HG02798 (cell line): ENCODE data around the gene IGSF8.
"Not testable (repeated sequence)": the region's sequence is repeated elsewhere in the genome, so short reads cannot be mapped to it uniquely, and the experiment has no call there.

Experiments
- ATAC-seq: cut with Tn5 transposase; IDR thresholded peaks from one replicate; pipeline ENCODE4 v1.9.1; 2021; ENCODE audit warnings: mild to moderate bottlenecking; ENCODE audit not compliant: unreplicated experiment, poor library complexity

IGSF8 gene

DNA sequence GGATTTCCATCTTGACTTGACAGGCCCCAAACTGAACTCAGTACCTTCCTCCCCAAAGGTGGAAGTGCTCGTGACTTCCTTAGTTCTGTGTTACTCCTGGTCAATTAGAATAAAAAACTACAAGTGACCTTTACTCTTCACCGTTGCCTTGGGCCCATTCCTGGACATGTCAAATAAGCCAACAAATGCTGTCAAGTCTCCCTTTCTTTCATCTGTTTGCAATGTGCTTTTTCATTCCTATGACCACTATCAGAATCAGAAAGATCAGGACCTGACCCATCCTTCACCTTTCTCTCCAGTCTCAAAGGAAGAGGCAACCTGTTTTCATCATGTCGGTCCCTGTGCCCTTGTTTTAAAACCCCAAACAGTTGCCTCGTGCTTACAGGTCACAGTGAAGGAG lies 23.6 kb downstream of the IGSF8 start:
- no peak for ATAC-seq

DNA sequence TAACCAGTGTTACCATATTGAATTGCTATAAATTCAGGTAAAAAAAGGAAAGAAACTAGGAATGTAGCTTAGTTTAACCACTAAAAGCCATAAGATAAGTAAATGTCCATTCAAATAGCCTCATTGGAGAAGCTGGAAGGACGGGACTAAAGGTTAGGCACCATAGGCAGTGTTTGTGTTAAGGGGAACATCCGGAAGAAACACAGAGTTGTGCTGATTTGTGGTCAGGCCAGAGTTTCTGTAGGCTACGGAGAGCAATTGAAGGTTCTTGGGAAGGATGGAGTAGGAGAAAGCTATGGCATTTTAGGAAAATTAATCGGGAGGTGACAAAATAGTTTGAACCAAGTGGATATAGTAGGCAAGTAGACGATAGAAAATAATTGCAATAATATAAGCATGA lies 27.1 kb downstream of the IGSF8 start:
- ATAC-seq, result no peak

DNA sequence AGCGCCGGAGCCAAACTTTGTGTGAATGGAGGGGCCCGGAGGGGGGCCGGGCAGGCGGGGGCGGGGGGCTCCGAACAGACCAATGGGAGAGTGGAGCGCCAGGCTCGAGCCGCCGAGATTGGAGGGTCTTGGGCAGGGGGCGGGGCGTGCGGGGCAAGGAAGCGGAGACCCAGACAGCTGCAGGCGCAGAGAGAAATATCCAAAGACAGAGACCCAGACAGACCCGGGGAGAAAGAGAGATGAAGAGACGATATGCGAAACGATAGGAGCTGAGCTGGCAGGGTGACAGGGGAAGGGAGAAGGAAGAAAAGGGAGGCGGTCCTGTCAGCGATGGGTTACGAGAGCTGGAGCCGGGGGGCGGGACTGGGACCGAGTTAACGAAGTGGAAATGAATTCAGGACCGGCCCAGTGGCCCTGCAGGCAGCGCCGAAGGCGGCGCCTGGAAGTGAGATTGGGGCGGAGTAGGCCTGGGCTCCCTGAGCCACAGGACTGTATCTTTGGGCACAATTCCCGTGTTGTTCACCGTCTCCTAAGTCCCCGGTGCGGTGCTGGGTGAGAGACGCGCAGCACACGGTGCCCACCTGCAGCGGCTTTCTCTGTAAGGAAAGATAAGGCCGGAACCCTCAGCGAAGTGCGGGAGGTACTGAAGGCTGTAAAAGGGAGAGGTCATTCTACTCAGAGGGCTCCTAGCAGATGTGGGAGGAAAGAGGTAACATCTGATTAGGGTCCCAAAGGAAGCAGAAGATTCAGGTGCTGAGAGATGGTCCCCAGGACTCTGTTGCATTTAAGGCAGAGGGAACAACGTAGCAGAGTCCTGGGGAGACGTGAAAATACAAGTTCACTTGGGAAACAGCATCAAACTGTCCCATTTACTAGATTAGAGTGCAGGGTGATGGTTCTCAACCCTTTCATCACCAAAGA lies 27.9 kb downstream of the IGSF8 start:
- peak; percentile 51 for ATAC-seq

DNA sequence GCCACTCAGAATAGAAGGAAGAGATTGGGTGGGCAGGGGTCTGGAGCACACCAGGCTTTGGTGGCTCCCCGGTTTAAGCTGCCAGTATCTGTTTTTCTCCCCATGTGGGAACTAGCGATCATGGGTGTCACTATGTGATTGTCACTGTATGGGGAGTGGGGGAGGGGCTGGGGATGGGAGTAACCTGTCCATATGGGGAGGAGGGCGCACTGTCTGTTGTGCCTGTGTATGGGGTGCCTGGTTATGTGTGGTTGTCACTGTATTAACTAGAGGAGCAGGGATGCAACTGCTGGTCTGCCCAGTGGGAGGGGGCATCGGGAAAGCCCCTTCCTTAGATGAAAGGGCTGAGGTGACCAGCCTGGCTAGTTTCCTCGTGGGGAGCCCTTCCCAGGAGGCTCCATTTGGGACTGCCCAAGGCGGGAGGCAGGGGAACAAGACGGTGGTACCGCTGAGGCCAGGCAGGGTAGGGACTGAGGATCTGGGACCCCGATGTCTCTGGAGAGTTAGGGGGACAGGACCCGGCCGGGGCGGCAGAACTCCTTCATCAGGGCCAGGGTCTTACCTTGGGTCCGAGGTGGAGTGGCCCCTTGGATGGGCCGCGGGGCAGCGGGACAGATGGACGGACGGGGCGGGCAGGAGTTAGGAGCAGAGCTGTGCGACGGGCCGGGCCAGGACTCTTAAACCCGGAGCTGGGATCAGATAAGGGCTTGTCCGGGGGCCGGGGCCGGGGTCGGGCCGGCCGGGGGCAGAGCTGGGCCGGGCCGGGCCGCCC lies 28.8 kb downstream of the IGSF8 start, which contains the start of gene KCNJ10:
KCNJ10 (minus strand) TSS at position 701 of the 772 bp plus-strand sequence. CDS start 27,628 bp downstream, outside the sequence.
- peak; percentile 5 for ATAC-seq

DNA sequence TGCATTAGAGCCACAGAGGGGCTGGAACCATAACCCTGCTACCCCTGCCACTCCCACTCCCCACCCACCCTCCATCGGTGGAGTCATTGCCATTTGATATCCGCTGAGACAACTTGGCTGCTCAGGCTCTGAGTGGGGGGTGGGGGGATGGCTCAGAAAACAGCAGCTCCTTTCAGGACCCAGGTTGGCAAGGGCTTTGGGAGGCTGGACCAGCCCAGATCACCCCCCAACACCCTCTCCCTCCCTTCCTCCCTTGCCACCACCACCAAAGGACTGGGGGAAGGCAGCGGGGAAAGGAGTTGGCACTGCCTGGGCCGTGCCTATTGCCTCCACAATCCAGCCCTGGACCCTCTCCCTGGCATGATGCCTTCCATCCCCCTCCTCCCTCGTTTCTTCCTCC lies 30.2 kb downstream of the IGSF8 start:
- ATAC-seq, result no peak

DNA sequence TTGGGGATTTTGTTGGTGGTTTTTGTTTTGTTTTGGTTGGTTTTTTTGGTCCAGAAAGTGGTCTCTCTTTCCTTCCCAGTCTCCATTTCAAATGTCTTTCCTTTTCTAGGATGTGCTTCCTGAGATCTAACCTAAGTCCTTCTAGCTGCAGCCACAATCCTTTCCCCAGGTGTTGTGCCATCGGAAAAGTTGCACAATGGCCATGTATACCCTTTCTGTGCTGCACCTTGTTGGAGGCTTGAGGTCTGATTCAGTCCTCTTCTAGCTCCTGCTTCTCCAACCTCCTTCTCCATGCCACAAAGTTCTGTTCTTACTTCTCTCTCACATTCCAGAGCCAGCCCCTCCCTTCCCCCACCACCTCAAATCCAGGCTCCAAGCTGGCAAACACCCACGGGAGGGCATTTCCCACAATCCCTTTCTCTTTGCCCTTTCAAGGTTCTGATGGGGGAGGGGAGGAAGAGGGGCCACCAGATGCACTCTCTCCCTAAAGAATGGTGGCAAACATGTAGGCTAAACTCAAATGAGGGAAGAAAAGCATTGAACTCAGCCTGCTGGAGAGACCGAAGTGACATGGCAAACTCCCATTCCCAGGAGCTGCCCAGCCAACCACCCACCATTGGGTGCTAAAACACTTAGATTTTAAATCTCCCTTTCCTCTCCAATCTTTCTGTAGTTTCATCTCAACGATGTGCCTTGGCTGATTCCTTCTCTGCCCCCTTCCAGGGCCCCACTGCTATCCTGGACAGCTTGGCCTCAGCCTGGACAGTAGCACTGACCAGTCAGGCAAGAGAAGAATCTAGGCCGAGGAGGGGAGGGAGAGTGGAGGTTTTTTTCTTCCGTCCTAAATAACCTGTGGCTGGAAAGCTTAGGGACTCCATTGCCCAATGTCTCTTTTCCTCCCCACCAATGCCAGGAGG lies 31.3 kb downstream of the IGSF8 start:
- no peak for ATAC-seq

DNA sequence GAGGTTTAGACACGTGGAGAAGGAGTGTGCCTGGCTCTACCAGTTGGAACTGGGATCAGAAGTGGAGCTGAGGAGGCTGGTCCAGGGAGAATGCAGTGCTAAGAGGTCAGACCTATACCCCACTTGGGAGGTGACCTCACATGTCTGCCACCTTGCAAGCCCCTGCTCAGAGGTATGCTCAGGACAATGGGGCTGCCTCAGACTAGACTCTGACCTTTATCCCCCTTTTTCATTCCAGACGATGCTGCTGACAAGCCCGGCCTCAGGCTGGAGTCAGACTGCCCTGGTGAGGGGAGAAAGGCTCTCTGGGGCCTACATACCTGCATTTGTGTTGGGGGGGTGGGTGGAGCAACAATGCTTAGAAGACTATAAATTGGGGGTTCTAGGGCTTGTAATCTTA lies 33.7 kb downstream of the IGSF8 start:
- ATAC-seq, result no peak

DNA sequence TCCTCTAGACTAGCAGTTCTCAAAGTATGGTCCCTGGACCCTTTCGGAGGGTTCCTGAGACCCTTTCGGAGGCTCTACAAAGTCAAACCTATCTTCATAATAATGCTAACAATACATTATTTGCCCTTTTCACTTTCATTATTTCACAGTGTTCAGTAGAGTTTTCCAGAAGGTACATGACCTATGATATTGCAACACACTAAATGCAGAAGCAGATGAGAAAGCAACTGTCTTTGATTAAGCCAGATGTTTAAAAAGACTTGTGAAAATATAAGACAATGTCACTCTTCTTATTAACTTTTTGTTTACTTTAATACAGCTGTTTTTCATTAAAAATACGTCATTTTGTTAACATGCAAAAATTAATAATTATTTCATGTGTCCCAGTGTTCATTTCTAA lies 34.3 kb downstream of the IGSF8 start:
- ATAC-seq, result no peak

DNA sequence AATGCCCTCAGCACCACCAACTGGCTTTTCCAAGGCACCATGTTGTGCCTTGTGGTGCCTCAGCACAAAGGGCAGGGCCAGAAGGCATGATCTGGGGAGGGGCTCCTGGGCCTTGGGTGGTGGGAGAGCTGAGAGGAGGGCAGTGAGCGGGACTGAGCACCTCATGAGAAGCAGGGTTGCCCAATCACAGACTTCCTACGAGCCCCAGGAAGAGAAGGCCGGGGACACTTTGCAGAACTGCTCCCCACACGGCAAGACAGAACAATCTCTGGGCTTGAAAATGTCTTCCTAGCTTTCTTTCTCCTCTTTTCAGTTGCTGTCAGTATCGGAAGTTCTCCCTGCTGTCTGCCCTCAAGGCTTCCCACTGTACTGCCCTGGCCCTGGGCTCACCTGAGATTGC lies 35.2 kb downstream of the IGSF8 start:
- ATAC-seq, result no peak

DNA sequence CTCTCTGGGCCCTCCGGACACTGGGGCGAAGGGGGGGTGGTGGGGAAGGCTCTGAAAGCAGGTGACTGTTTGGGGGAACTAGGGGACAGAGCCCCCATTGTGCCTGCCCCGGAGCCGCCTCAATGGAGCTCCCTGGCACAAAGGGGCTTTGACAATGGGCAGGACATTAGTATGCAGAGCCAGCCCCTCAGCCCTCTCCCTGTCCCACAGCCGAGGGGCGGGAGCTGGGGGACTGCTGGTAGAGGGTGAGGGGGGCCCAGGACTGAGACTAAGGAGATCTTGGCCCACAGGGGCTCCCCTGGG lies 36.2 kb downstream of the IGSF8 start:
- ATAC-seq, result no peak

DNA sequence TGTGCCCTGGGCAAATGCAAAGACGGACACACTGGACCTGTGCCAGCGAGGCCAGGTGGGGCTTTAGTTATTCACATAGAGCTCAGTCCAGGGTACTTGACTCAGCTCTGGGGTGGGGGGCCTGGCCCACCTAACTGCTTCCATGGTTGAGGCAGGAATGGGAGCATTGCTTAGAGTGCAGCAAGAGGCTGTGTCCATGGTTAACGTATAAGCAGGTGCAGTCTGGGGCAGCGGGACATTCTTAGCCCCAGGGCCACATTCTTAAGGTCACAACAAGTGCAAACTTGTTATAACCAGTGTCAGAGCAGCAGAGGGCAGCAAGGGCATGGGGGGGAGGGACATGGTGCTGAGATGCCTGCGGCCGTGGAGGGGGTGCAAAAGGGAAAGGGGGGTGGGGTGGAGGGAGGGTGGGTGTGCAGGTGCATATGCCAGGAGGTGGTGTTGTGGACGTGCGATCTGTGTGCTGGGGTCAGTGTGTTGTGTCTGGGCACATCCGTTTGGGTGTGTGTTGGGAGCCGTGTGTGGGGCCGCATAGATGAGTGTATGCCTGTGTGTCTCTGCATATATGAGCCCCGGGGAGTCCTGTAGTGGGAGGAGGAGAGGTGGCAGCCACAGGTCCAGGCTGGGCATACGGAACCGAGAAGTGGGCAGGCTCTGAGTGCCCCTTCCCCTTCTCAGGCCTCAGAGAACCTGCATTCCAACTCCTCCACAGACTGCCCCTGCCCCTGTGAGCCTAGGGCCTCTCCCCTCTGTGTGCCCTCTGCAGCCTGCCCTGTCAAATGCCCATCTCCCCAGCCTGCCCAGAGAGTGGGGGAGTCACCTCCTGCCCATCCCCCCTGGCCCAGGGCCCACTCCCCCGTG lies 36.8 kb downstream of the IGSF8 start:
- no peak for ATAC-seq

DNA sequence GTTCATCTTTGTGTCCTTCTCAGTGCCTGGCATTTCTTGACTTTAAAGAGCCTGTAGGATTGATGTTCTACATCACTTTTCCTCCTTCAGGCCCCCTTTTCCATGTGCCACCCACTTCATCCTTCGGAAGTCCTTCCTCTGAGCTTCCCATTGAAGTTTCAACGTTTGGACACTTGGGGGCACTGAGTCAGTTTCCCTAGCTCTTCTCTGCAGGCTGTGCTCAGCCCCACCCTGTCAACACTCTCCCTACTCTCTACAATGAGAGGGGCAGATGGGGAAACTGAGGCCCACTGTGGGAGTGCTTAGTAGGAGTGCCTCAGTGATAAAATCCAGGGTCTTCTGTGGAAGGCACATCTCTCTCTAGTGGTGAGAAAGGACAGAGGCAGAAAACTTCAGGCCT lies 40.3 kb downstream of the IGSF8 start:
- ATAC-seq, result no peak

DNA sequence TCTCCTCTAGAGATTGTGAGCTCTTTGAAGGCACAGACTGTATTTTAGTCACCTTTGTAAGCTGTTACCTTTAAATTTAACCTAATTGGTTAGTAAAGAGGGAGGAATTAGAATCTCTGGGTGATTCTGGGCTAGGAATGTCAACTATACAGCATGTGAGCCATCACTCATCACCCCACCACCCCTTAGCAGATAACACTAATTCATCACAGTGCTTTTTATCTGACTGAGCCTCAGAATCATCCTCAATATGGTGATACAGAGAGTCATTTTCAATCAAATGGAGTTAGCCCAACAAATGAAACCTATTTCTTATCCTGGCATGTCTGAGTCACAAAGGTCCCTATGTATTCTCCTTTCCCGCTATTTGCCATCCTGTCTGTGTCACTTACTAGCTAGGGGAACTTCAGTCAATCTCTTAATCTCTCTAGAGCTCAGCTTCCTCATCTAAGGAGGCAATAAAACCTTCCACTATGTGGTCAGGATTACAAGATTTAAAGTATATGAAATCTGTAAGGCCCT lies 41.7 kb downstream of the IGSF8 start:
- ATAC-seq, result no peak

DNA sequence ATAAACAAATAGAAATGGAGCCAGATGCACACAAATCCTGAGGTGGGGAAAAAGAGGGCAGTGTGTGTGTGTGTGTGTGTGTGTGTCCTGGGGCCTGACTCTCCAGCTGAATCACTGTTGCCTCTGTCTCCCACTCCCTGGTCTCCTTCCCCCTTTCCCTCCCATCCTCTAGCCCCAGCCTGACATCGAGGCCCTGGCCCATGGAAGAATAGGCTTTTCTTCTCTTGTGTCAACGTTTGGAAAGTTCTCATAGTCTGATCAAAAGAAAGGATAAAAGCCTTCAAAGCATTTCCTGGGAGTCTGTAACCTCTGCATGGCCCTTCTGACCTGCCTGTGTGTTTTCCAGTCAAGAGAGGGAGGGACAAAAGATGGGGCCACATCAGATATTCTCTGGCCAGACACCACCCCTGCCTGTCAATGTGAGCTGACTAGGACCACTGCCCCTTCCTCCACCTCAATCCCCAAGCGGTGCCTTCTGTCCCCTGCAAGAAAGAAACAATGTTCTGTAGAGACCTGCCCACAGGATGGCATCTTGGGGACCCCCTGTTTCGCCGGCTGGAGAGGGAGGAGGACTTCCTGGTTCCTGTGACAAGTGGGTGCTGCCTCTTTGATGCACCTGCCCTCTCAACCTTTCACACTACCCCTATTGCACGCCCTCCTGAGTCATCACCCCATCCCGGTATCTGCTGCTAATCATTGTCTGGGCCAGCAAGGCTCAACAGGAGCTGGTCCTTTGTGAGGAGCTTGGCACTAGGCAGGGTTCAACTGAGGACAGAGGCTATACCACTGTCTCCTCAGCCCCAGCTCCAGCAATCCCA lies 44.7 kb downstream of the IGSF8 start:
- ATAC-seq, result no peak

DNA sequence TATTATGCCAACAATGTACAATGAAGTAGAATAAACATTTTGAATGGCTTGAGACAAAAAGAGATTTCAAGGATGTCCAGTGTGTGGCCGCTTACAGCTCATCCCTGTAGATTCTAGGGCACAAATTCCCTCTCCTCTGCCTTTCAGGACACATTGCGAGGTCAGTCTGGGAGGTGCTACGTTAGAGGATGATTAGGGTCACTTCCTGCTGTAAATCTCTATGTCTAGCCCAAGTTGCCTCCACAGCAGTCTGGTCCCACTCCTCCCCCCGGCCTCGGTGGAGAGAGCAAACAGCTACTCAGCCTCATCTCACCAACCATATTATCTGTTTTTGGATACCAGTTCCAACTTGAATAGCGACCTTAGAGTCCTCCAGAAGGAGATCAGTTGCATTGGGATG lies 45.5 kb downstream of the IGSF8 start:
- no peak for ATAC-seq

DNA sequence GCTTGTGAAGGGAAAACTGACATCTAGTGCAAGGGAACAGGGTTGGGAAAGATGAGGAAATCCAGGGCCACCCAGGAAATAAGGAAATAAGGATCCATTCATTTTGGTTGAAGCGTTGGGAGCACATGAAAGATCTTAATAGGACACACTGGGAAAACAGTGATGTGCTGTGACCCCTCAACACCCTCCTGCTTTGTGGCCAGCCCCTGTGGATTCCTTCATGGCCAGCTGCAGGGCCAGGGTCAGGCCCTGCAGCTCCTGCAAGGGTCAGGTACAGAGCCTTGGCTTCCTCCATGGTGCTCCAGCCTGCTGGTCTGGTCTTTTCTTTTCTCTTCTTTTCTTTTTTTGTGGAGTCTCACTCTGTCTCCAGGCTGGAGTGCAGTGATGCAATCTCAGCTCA lies 47.8 kb downstream of the IGSF8 start:
- no peak for ATAC-seq

DNA sequence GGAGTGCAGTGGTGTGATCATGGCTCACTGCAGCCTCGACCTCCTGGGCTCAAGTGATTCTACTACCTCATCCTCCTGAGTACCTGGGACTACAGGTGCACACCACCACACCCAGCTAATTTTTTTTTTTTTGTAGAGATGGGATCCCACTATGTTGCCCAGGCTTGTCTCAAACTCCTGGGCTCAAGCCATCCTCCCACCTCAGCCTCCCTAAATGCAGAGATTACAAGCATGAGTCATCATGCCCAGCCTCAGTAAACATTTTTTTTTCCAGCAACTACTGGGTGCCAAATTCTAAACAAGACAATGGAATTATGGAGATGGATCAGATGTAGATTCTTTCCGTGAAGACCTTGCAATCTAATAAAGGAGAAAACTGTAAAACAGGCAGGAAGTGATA lies 48.2 kb downstream of the IGSF8 start:
- ATAC-seq, result not testable (repeated sequence)

DNA sequence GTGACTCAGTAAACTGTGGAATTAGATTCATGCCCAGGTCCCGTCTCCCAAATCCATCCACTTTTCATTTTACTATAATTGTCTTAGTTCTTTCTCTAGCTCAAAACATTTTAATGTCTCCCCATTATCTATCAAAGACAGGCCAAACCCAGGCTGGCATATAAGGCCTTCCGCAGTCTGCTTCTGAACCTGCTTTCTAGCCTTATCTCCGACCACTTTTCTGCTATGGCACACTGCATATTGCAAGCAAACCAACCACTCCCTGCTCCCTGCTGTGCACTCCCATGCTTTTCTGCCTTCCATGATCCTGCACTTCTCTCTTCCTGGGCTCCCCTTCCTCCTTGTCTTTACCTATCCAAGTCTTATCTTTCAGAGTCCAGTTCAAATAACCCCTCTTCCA lies 49.3 kb downstream of the IGSF8 start:
- no peak for ATAC-seq

DNA sequence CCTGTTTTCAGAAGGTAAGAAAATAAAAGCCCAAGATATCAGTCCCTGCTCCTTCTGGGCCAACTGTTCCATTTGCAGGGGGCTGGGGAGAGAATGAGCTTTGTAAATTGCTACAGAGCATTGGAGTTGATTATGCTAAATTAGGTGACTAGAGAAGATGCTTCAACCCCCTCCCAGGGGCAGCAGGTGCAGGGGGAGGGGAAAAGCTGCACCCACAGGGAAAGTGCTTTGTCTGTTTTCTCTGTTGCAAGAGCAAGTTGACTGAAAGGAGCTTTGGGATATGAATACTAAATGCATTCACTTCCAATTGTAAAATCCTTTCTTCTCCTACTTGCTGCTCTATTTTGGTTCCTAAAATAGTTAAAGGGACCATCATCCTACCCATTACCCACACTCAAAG lies 50.1 kb downstream of the IGSF8 start:
- ATAC-seq, result no peak
